CD14-positive monocyte (primary cell): ENCODE measurements around the gene OR2Y1. TPM values are rescaled to one million over a fixed set of nuclear protein-coding genes. Genes with fewer than 3 reads are reported as not detected.

ENCODE experiments used
- DNase-seq, 3 donors: peaks; one replicate each; pipeline ENCODE4 v3.0.0-alpha.2; 2011 to 2022
- H2AFZ ChIP-seq: 2 replicates; pipeline ENCODE4 v1.6.0; 2012; ENCODE audit warnings: mild to moderate bottlenecking, low read depth, low read length, inconsistent platforms; ENCODE audit not compliant: insufficient read depth, poor library complexity, severe bottlenecking
- H3K27ac ChIP-seq, 2 donors: 1 replicate in 1 of 2; 2 replicates in 1 of 2; pipeline ENCODE4 v1.5.1; 2012 to 2013; ENCODE audit warnings: low read length in 2 of 2, control low read depth in 1 of 2, inconsistent platforms in 1 of 2, low read depth in 1 of 2, mild to moderate bottlenecking in 1 of 2
- H3K27me3 ChIP-seq, 2 donors: one replicate each; pipeline versions ENCODE4 v1.6.0 to v1.6.1; 2011 to 2013; ENCODE audit warnings: low read length in 2 of 2; ENCODE audit not compliant: control insufficient read depth in 2 of 2, insufficient read depth in 2 of 2
- H3K36me3 ChIP-seq, 2 donors: replicated peaks in 1 of 2; 1 replicate in 1 of 2; 2 replicates in 1 of 2; pipeline versions ENCODE4 v1.5.1 to v1.6.1; 2012 to 2013; ENCODE audit warnings: low read length in 2 of 2, control low read depth in 1 of 2, inconsistent platforms in 1 of 2, mild to moderate bottlenecking in 1 of 2; ENCODE audit not compliant: insufficient read depth in 2 of 2, control insufficient read depth in 1 of 2
- H3K4me1 ChIP-seq, 2 donors: 1 replicate in 1 of 2; 2 replicates in 1 of 2; pipeline versions ENCODE4 v1.5.1 to v1.6.1; 2012 to 2013; ENCODE audit warnings: low read length in 2 of 2, control low read depth in 1 of 2, inconsistent platforms in 1 of 2, mild to moderate bottlenecking in 1 of 2, moderate library complexity in 1 of 2; ENCODE audit not compliant: insufficient read depth in 2 of 2, control insufficient read depth in 1 of 2
- H3K4me2 ChIP-seq: replicated peaks from 2 replicates; pipeline ENCODE3; 2012; ENCODE audit warnings: low read length, moderate library complexity, mild to moderate bottlenecking; ENCODE audit not compliant: poor library complexity, severe bottlenecking; ENCODE audit errors: extremely low read depth
- H3K4me3 ChIP-seq, 3 experiments: fragments of 200-600 bp in 1 of 3; sonication (generic) in 1 of 3; replicated peaks in 1 of 3; 1 replicate in 2 of 3; 2 replicates in 1 of 3; pipeline ENCODE4 v1.5.1; 2011 to 2013; ENCODE audit warnings: low read length in 3 of 3, mild to moderate bottlenecking in 3 of 3, control low read depth in 2 of 3, low read depth in 2 of 3, inconsistent platforms in 1 of 3, moderate library complexity in 1 of 3
- H3K79me2 ChIP-seq: 2 replicates; pipeline ENCODE4 v1.6.0; 2012; ENCODE audit warnings: mild to moderate bottlenecking, control low read depth, inconsistent platforms, low read length, moderate library complexity; ENCODE audit not compliant: insufficient read depth
- H3K9ac ChIP-seq: 2 replicates; pipeline ENCODE4 v1.6.0; 2017; ENCODE audit warnings: low read length, mild to moderate bottlenecking; ENCODE audit not compliant: insufficient read depth, poor library complexity, severe bottlenecking
- H3K9me3 ChIP-seq, 2 donors: replicated peaks in 1 of 2; 1 replicate in 1 of 2; 2 replicates in 1 of 2; pipeline versions ENCODE4 v1.5.1 to v1.6.1; 2012 to 2013; ENCODE audit warnings: low read length in 2 of 2, control low read depth in 1 of 2; ENCODE audit not compliant: control insufficient read depth in 1 of 2, insufficient read depth in 1 of 2
- H4K20me1 ChIP-seq: 2 replicates; pipeline ENCODE4 v1.6.0; 2012; ENCODE audit warnings: mild to moderate bottlenecking, low read length, control low read depth, moderate library complexity; ENCODE audit not compliant: insufficient read depth
- H3K27ac Mint-ChIP-seq, 7 donors: one replicate each; pipeline ENCODE4 v1.8.0; 2020; ENCODE audit warnings: mild to moderate bottlenecking in 7 of 7, mixed read lengths in 7 of 7, moderate library complexity in 6 of 7, inconsistent platforms in 2 of 7
- H3K27me3 Mint-ChIP-seq, 3 donors: one replicate each; pipeline ENCODE4 v1.8.0; 2021 to 2022; ENCODE audit warnings: low read depth in 3 of 3, mild to moderate bottlenecking in 3 of 3, mixed read lengths in 3 of 3, moderate library complexity in 3 of 3, inconsistent platforms in 1 of 3
- H3K36me3 Mint-ChIP-seq, 2 donors: one replicate each; pipeline ENCODE4 v1.8.0; 2020; ENCODE audit warnings: mixed read lengths in 2 of 2, inconsistent platforms in 1 of 2, mild to moderate bottlenecking in 1 of 2
- H3K4me1 Mint-ChIP-seq: one replicate; pipeline ENCODE4 v1.8.0; 2020; ENCODE audit warnings: mild to moderate bottlenecking, mixed read lengths
- H3K4me3 Mint-ChIP-seq, 2 donors: one replicate each; pipeline ENCODE4 v1.8.0; 2020; ENCODE audit warnings: mild to moderate bottlenecking in 2 of 2, mixed read lengths in 2 of 2, moderate library complexity in 1 of 2
- H3K9me3 Mint-ChIP-seq, 7 donors: one replicate each; pipeline ENCODE4 v1.8.0; 2020 to 2022; ENCODE audit warnings: mixed read lengths in 7 of 7, mild to moderate bottlenecking in 6 of 7, moderate library complexity in 6 of 7, inconsistent platforms in 2 of 7
- CTCF ChIP-seq: fragments of 200-600 bp; IDR thresholded peaks from one replicate; pipeline ENCODE4 v1.8.0; 2022; ENCODE audit warnings: antibody characterized with exemption, mild to moderate bottlenecking
- WGBS: methylation state at CpG from one replicate; pipeline ENCODE4 v1.1.5; 2013; ENCODE audit warnings: missing lambda C conversion rate; ENCODE audit not compliant: insufficient coverage; 5-methylcytosine and 5-hydroxymethylcytosine counted together
- intact Hi-C, 2 donors: fragments of 100-400 bp; cut with micrococcal nuclease; formaldehyde crosslinking; loops; one replicate each; pipeline versions ENCODE4 v1.15.0 to v1.15.1; 2023
- polyA plus RNA-seq, 3 donors: library from polyadenylated mRNA; depleted of rRNA in 1 of 3; unstranded in 2 of 3; stranded (reverse) in 1 of 3; fragments of 300-500 nt in 2 of 3; fragments of >200 nt in 1 of 3; fragmentation: Illumina TruSeq in 2 of 3; gene quantifications; 1 replicate in 2 of 3; 2 replicates in 1 of 3; pipeline ENCODE4 v1.2.3, GENCODE V29; 2012 to 2021

OR2Y1 gene
- polyA plus RNA-seq, 3 donors = not detected

- H3K27ac Mint-ChIP-seq = peak overlapping the region in 1 of 7 donors; percentile 57
These were observed 44.7 kb upstream of the OR2Y1 start for GRCh38 chr5:180784497-180785097.

More at GRCh38 chr5:180784497-180785097, 44.7 kb upstream of the OR2Y1 start:
- Mint-ChIP-seq H3K9me3 (peaks cover 0 to 2% (median 0%) of the 10 kb centered on the region in 7 donors), H3K36me3 (peaks cover 39 to 48% of the 10 kb centered on the region in 2 donors), H3K4me1 (peaks cover 33% of the 10 kb centered on the region), H3K27me3 (no peaks in the 10 kb centered on the region), H3K4me3 (no peak overlapping the region)
- WGBS = 35% methylated on average over 5 of the region's 13 CpGs
- no peaks in the 10 kb centered on the region for H3K4me1 ChIP-seq
- peak; percentile 56 for TF ChIP-seq CTCF
- H3K36me3 ChIP-seq = peaks cover 20 to 37% of the 10 kb centered on the region in 2 donors
- no peak overlapping the region for H3K9ac ChIP-seq
- H3K4me2 ChIP-seq = no peak overlapping the region
- H3K27ac ChIP-seq = no peak overlapping the region
- H3K79me2 ChIP-seq = peaks cover 23% of the 10 kb centered on the region
- no peaks in the 10 kb centered on the region for H3K9me3 ChIP-seq
- no peak overlapping the region for H3K4me3 ChIP-seq
- DNase-seq = peak; percentile 46 to 63 (median 59)
- H3K27me3 ChIP-seq = no peaks in the 10 kb centered on the region
- H4K20me1 ChIP-seq = peaks cover 88% of the 10 kb centered on the region
- H2AFZ ChIP-seq = no peak overlapping the region
- intact Hi-C loops = loop anchor here in 1 of 2 donors (10.0 kb wide), 1 partner anchor 370 kb away; no protein-coding TSS in a partner anchor
